GM12878 (cell line): Measurements from ENCODE around the gene PRR12. TPM values are rescaled to one million over a fixed set of nuclear protein-coding genes. Genes with fewer than 3 reads are reported as not detected.

Experiments used
- BHLHE40 ChIP-seq, 2 experiments: fragments of 450-650 bp in 1 of 2; IDR thresholded peaks; 2 replicates each; pipeline ENCODE4 v1.6.1; 2011 to 2017; ENCODE audit warnings: low read depth in 2 of 2, borderline replicate concordance in 1 of 2, improper control_type of control experiment in 1 of 2, low read length in 1 of 2, mild to moderate bottlenecking in 1 of 2
- BMI1 ChIP-seq: fragments of 450-650 bp; IDR thresholded peaks from 2 replicates; pipeline ENCODE4 v1.6.1; 2016; ENCODE audit warnings: mild to moderate bottlenecking, moderate library complexity, borderline replicate concordance
- EED ChIP-seq: sonication (generic); IDR thresholded peaks from 2 replicates; pipeline ENCODE4 v1.6.1; 2016; ENCODE audit warnings: antibody characterized with exemption, low read depth
- FOS ChIP-seq: IDR thresholded peaks from 3 replicates; pipeline ENCODE4 v1.6.1; 2011; ENCODE audit warnings: borderline replicate concordance; ENCODE audit not compliant: insufficient read length; ENCODE audit errors: extremely low read depth
- HDAC6 ChIP-seq: fragments of 200-600 bp; sonication (generic); IDR thresholded peaks from one replicate; pipeline ENCODE4 v1.8.0; 2017; ENCODE audit warnings: antibody characterized with exemption; ENCODE audit not compliant: unreplicated experiment
- JUND ChIP-seq: IDR thresholded peaks from 2 replicates; pipeline ENCODE4 v1.6.1; 2012; ENCODE audit warnings: low read depth, mild to moderate bottlenecking, low read length, improper control_type of control experiment, moderate library complexity
- KDM1A ChIP-seq: fragments of 200-600 bp; sonication (generic); IDR thresholded peaks from 2 replicates; pipeline ENCODE4 v1.6.1; 2016; ENCODE audit warnings: borderline replicate concordance
- MTA2 ChIP-seq: fragments of 450-650 bp; IDR thresholded peaks from 2 replicates; pipeline ENCODE4 v1.6.1; 2016; ENCODE audit warnings: low read depth, mild to moderate bottlenecking, moderate library complexity
- MXI1 ChIP-seq: fragments of 150-350 bp; IDR thresholded peaks from 2 replicates; pipeline ENCODE4 v1.6.1; 2011; ENCODE audit warnings: low read depth, mild to moderate bottlenecking, inconsistent platforms, low read length, improper control_type of control experiment
- PAX8 ChIP-seq: fragments of 450-650 bp; IDR thresholded peaks from 2 replicates; pipeline ENCODE4 v1.6.1; 2017; ENCODE audit warnings: mild to moderate bottlenecking, moderate library complexity
- POLR2A ChIP-seq: IDR thresholded peaks from 2 replicates; pipeline ENCODE4 v1.6.1; 2011; ENCODE audit warnings: low read depth, mild to moderate bottlenecking, low read length
- POLR2AphosphoS2 ChIP-seq: IDR thresholded peaks from 2 replicates; pipeline ENCODE4 v1.6.1; 2011; ENCODE audit warnings: low read depth, mild to moderate bottlenecking, low read length, improper control_type of control experiment, moderate library complexity
- POLR2AphosphoS5 ChIP-seq: IDR thresholded peaks from 2 replicates; pipeline ENCODE4 v1.6.1; 2011; ENCODE audit warnings: mild to moderate bottlenecking, low read length, inconsistent platforms
- RELA ChIP-seq: fragments of 450-650 bp; IDR thresholded peaks from 2 replicates; pipeline ENCODE4 v1.8.0; 2014; ENCODE audit warnings: borderline replicate concordance; ENCODE audit not compliant: partially characterized antibody
- RUNX3 ChIP-seq: IDR thresholded peaks from 2 replicates; pipeline ENCODE4 v1.6.1; 2012; ENCODE audit warnings: low read length, inconsistent platforms
- TCF12 ChIP-seq: IDR thresholded peaks from 2 replicates; pipeline ENCODE4 v1.6.1; 2011; ENCODE audit warnings: low read depth, mild to moderate bottlenecking, low read length
- TCF3 ChIP-seq: IDR thresholded peaks from 2 replicates; pipeline ENCODE4 v1.6.1; 2012; ENCODE audit warnings: low read depth, mild to moderate bottlenecking, low read length, borderline replicate concordance; ENCODE audit not compliant: insufficient read depth
- ZNF217 ChIP-seq: fragments of 450-650 bp; IDR thresholded peaks from 2 replicates; pipeline ENCODE4 v1.6.1; 2017; ENCODE audit warnings: antibody characterized with exemption, mild to moderate bottlenecking
- ZNF592 ChIP-seq: fragments of 450-650 bp; IDR thresholded peaks from 2 replicates; pipeline ENCODE4 v1.6.1; 2017; ENCODE audit warnings: mild to moderate bottlenecking, moderate library complexity
- polyA plus RNA-seq, 11 experiments: library from polyadenylated mRNA; depleted of rRNA in 4 of 11; unstranded in 6 of 11; stranded (reverse) in 5 of 11; fragments of >200 nt; fragmentation: Nextera tagmentation in 4 of 11; fragmentation: Illumina TruSeq in 1 of 11; extraction: Ambion mirVana in 4 of 11; extraction: Trizol in 1 of 11; gene quantifications; 1 replicate in 1 of 11; 2 replicates in 10 of 11; pipeline versions ENCODE4 v1.2.1 to v1.2.3, GENCODE V29; 2011 to 2016; ENCODE audit warnings: inconsistent platforms in 2 of 11, missing spikeins in 2 of 11, low read depth in 1 of 11
- total RNA-seq, 4 experiments: library from RNA; depleted of rRNA in 3 of 4; stranded (reverse); fragments of >200 nt in 3 of 4; fragmentation: Illumina TruSeq in 1 of 4; extraction: Trizol in 1 of 4; gene quantifications; 2 replicates each; pipeline versions ENCODE4 v1.2.1 to v1.2.3, GENCODE V29; 2013 to 2021
- TF ChIP-seq, protein P1 (sequence below): fragments of 450-650 bp; IDR thresholded peaks from 2 replicates; pipeline ENCODE4 v1.6.1; 2014; ENCODE audit warnings: mild to moderate bottlenecking
- TF ChIP-seq, protein P2 (sequence below): fragments of 150-350 bp; IDR thresholded peaks from 2 replicates; pipeline ENCODE4 v1.6.1; 2014; ENCODE audit warnings: mild to moderate bottlenecking, low read depth, low read length
- TF ChIP-seq, protein P3 (sequence below): fragments of 450-650 bp; IDR thresholded peaks from 2 replicates; pipeline ENCODE4 v1.6.1; 2017; ENCODE audit warnings: borderline replicate concordance

The PRR12 gene
- total and polyA plus RNA-seq, 10 of the 15 experiments (the other 5 are each of a cell fraction or from before 2014, with no cell fraction given): 0.02 to 25.3 (median 1.6) TPM

- TF ChIP-seq, protein P1, sequence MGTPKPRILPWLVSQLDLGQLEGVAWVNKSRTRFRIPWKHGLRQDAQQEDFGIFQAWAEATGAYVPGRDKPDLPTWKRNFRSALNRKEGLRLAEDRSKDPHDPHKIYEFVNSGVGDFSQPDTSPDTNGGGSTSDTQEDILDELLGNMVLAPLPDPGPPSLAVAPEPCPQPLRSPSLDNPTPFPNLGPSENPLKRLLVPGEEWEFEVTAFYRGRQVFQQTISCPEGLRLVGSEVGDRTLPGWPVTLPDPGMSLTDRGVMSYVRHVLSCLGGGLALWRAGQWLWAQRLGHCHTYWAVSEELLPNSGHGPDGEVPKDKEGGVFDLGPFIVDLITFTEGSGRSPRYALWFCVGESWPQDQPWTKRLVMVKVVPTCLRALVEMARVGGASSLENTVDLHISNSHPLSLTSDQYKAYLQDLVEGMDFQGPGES: 0 out of 2 replicates have a peak, but pooled peaks have one; percentile 38
- no peak for TF ChIP-seq PAX8
- peak; percentile 84 for TF ChIP-seq POLR2AphosphoS5
- no peak; the same call in 1 of the 2 replicates for TF ChIP-seq MTA2
- TF ChIP-seq RUNX3: 0 out of 2 replicates have a peak, but pooled peaks have one; percentile 6
- peak; percentile 42 for TF ChIP-seq MXI1
- no peak for TF ChIP-seq ZNF217
- no peak for TF ChIP-seq FOS
- TF ChIP-seq, protein P2, sequence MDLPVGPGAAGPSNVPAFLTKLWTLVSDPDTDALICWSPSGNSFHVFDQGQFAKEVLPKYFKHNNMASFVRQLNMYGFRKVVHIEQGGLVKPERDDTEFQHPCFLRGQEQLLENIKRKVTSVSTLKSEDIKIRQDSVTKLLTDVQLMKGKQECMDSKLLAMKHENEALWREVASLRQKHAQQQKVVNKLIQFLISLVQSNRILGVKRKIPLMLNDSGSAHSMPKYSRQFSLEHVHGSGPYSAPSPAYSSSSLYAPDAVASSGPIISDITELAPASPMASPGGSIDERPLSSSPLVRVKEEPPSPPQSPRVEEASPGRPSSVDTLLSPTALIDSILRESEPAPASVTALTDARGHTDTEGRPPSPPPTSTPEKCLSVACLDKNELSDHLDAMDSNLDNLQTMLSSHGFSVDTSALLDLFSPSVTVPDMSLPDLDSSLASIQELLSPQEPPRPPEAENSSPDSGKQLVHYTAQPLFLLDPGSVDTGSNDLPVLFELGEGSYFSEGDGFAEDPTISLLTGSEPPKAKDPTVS: no peak
- peak; percentile 75 for TF ChIP-seq RELA
- TF ChIP-seq JUND: no peak
- TF ChIP-seq BHLHE40 (IDR thresholded peaks at IDR 0.05; ENCODE audit: borderline replicate concordance in 1 of 2, low read depth in 2 of 2, low read length in 1 of 2): no peak
- no peak for TF ChIP-seq KDM1A
- TF ChIP-seq POLR2AphosphoS2: peak; percentile 79
- no peak for TF ChIP-seq HDAC6
- no peak for TF ChIP-seq BMI1
- TF ChIP-seq, protein P3, sequence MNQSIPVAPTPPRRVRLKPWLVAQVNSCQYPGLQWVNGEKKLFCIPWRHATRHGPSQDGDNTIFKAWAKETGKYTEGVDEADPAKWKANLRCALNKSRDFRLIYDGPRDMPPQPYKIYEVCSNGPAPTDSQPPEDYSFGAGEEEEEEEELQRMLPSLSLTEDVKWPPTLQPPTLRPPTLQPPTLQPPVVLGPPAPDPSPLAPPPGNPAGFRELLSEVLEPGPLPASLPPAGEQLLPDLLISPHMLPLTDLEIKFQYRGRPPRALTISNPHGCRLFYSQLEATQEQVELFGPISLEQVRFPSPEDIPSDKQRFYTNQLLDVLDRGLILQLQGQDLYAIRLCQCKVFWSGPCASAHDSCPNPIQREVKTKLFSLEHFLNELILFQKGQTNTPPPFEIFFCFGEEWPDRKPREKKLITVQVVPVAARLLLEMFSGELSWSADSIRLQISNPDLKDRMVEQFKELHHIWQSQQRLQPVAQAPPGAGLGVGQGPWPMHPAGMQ: no peak
- TF ChIP-seq TCF3: 0 out of 2 replicates have a peak, but pooled peaks have one; percentile 26
- TF ChIP-seq ZNF592: no peak
- no peak for TF ChIP-seq TCF12
- TF ChIP-seq EED: peak; percentile 79; the same call in 1 of the 2 replicates
- peak; percentile 94 for TF ChIP-seq POLR2A
These were observed 49.3 kb downstream of the PRR12 start, which contains the start of gene RRAS (continued) for GRCh38 chr19:49640113-49640898.
